Cerebellar cortex (tissue), 1 donor: Measurements from ENCODE around the gene CERT1.
A peak's percentile ranks its signal among the peaks of the same experiment; 100 is the strongest.
"Not testable (repeated sequence)": the region's sequence is repeated elsewhere in the genome, so short reads cannot be mapped to it uniquely, and the experiment has no call there.

Source experiments
- DNase-seq: peaks from one replicate; pipeline ENCODE4 v3.0.0-alpha.2; 2015; ENCODE audit warnings: low spot score

Gene CERT1

DNA sequence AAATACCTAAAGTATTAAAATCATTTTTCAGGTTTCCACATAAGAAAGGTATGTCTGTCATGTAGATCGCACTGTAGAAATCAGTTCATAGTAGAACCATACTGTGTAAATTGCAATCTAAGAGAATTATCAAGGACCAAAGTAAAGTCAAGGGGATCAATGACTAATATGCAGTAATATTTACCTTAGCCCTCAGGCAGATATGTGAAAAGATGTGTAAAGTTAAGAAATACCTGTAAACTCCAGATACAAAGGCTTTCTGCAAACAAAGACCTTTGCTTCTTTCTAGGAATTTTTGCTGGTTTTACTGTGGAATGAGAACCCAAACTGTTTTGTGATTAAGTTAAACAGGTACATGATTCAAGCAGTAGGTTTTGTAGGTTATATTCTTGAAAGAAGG lies 11.8 kb upstream of the CERT1 start:
- no peak for DNase-seq

DNA sequence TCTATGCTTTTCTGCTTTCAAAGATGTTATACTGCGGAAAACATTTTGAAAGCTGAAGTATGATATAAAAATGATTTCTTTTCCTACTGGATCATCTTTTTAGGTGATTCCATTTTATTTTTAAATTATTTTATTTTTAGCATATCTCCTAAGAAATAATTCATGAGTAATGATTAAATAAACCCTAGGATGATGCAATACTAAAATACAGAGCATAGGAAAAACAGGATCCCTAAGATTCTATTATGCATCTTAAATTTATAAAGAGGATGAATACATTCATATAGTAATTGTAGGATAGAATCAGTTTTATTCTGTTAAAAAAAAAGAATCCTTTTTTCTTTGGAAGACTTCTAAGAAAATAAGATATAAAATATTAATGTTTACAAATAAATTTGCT lies 11.1 kb upstream of the CERT1 start:
- DNase-seq, result no peak

DNA sequence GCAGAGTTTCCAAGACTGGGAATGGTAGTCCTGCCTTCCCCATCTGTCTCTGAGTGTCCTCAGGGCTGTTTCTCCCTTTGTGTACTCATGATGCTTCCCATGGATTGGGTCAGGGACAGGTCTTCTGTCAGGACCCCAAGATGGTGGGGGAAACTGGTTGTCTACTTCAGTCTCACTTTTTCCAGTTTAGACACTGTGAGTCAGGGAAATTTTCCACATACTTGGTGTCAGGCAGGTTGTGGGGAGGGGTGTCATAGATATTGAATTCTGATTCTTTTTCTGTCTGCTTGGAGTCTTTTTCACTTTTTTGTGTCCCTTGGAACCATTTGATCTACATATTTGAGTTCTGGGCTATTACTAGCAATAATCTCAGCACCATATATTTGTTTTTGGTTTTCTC lies 10.6 kb upstream of the CERT1 start:
- no peak for DNase-seq

DNA sequence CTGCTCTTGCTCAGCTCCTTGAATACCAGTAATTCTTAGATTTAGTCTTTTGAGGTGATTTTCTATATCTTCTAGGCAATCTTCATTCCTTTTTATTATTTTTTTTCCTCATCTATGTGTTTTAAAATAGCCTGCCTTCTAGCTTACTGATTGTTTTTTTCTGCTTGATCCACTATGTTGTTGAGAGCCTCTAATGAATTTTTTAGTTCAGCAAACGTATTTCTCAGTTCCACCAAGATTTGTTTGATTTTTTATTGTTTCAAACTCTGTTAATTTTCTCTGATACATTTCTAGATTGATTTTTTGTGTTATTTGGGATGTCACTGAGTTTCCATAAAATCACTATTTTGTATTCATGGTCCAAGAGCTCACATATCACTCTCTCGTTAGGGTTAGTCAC lies 9.8 kb upstream of the CERT1 start:
- no peak for DNase-seq

DNA sequence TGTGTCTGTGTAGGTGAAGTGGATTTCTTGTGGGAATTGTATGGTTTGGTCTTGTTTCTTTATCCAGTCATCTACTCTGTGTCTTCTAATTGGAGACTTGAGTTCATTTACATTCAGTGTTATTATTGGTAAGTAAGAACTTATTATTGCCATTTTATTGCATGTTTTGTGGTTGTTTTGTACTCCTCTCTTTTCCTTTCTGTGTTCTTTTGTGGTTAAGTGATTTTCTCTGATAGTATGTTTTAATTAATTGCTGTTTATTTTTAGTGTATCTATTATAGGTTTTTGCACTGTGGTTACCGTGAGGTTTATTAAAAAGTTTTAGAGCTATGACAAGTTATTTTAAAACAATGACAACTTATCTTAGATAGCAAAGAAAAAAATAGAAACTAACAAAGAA lies 8.3 kb upstream of the CERT1 start:
- DNase-seq, result no peak

DNA sequence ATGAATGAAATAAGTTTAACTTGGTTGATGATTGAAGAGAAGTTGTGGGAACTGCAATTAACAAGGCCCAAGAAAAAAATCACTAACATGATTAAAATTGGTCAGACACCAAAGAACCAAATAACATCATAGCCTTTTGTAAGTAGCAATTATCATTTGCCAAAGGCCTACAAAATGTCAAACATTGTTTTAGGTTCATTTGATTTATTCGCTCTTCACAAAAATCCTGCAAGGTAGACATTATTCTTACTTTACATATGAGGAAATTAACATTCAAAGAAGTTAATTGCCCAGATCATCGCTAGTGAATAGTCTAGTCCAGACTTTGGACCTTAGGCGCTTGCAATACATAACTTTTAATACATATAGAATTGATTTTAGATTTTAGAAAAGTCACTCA lies 2.9 kb upstream of the CERT1 start:
- no peak for DNase-seq

DNA sequence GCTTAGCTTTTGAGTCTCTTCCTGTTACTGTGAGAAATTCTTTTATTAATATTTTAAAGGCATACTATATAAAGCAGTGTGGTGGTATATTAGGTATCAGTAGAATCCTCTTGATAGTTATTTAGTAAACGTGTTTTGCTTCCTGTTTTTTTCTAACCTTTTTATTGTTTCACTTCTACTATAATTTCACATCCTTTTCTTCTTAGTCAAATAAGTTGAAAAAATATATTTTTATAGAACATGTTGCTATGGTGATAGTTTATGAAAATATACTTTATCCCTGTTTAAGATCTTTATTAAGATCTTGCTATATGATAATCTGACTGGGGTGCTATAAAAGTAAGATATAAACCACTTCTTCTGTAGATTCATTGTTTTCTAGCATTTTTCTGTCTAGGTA lies 2.4 kb upstream of the CERT1 start:
- DNase-seq, result no peak

DNA sequence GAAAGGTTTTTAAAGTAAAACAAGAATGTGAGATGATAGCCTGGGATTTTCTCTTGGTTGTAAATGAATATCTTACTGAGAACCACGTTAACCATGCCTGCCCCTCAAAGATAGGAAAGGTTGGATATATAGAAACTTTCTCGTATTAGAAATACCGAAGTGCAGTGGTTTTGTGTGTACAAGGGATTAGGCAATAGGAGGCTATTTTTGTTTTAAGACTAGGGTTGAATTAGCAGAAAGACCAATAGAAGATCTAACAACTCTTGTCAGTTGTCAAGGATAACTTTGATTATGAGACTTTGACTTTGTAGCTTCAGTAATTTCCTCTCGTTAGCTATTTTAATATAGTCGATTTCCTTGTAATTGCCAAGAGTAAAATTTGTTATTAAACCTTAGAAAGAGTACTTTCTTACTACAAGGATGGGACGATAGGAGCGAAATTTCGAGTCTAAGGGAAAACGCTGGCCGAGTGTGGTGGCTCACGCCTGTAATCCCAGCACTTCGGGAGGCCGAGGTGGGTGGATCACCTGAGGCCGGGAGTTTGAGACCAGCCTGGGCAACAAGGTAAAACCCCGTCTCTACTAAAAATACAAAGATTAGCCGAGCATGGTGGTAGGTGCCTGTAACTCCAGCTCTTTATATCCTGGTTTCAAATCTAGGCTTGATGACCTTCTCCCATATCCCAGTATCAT lies 1.1 kb upstream of the CERT1 start:
- no peak for DNase-seq

DNA sequence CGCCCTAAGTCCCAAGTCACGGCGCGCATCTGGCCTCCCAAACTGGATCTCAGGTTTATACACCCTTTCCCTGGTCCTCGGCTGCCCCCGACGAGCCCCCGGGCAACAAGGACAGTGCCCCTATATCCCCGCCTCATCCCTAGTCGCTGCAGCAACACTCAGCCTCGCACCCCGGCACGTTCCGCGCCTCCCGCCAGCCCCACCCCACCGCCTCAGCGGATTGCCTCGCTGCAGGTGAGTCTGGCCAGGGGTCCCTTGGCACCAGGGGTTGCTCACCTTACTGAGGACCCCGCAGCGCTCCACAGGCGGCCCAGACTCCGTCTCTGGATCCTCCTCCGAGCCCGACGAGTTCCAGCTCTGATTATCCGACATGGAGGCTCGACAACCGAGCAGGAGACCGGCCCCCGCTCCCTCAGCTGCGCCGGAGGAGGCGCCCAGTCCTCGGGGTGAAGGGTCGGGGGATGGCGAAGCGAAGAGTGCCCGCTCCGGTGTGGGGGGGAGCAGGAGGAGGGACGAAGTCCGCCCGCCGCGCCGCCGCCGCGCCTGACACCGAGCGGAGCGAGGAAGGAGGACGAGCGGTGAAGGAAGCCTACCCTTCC lies 494 bp downstream of the CERT1 start:
- DNase-seq, result no peak

DNA sequence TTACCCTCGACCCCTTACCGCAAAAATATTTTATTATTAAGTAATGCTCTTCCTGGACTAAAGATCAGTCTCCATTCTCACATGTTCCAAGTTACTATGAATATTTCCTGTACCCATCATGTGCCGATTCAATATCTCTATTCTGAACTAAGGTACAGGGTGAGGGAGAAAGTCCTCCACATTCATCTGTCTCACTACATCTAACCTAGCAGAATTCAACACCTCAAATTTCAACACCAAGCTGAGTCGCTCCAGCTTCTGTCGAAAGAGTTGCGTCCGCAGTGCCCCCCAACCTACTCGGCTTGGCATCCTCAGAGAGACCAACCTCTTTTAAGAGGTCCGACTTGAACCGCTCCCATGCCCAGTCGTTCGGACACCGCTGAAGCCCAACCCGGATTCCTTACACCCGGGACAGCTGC lies 1.0 kb downstream of the CERT1 start:
- peak; percentile 26 for DNase-seq

DNA sequence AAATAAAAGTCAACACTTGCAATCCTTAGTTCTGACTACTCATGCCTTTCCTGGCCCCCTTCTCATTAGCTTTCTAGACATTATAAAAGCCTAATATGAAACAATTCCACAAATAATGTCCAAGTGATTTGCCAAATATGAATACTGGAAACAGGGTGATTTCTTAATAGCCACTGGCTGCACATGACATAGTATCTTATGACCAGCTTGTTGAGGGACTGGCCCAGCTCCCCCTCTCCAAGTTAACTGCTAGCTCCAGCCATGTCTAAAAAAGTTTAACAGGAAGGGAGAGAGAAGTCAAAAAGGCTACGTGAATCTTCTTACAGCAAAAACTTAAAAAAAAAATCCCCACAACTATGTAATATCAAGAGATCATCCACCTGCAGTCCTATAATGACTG lies 1.5 kb downstream of the CERT1 start:
- DNase-seq, result peak; percentile 16

DNA sequence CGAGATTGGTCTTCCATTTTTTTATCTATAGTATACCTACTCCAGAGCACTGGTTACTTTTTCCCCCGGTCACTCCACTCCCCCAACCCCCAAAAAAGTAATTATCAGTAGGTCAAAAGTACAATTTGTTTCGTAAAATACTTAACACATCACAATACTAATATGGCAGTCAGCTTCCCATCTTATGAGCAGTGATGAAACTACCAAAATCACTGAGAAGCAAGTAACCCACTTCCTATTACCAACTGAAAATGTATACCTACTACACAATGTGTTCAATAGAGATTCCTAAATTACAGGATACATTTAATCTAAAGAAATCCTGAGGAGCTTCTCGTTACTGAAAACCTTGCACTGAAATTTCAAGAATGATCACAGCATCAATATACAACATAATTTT lies 1.9 kb downstream of the CERT1 start:
- no peak for DNase-seq

DNA sequence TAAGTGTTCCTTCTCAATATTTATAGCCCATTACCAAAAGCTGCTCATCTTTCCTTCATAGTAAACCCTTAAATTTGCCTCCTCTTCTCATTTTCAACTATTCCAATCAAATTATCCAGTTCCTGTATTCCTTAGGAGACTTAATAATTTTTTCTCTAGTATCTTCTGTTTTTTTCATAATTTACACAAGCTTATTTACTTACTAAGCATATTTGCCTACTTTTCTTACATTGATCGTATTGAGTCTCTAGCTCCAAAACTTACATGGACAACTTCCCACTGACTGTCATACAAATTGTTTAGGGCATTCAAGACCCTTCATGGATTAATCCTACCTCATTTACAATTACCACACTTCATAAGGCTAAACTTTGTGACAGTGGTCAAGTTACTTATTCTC lies 3.6 kb downstream of the CERT1 start:
- no peak for DNase-seq

DNA sequence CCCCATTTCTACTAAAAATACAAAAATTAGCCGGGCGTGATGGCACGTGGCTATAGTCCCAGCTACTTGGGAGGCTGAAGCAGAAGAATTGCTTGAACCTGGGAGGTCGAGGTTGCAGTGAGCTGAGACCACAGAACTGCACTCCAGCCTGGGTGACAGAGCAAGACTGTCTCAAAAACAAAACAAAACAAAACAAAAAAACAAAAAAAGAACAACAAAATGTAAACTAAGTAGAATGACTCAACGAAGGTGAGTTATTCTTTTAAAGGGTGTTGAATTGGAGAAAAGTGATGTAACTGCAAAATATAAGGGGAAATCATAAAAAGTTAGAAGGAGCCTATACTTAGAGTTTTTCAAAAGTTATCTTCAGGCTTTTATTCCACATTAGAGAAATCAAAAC lies 6.3 kb downstream of the CERT1 start:
- DNase-seq, result not testable (repeated sequence)

DNA sequence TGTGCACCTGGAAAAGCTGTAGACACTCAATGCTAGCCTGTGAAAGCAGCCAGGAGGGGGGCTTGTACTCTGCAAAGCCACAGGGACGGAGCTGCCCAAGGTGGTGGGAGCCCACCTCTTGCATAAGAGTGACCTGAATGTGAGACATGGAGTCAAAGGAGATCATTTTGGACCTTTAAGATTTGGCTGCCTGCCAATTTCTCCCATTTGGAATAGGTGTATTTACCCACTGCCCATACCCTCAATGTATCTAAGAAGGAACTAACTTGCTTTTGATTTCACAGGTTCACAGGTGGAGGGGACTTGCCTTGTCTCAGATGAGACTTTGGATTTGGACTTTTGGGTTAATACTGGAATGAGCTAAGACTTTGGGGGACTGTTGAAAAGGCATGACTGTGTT lies 12.6 kb downstream of the CERT1 start:
- DNase-seq, result not testable (repeated sequence)

DNA sequence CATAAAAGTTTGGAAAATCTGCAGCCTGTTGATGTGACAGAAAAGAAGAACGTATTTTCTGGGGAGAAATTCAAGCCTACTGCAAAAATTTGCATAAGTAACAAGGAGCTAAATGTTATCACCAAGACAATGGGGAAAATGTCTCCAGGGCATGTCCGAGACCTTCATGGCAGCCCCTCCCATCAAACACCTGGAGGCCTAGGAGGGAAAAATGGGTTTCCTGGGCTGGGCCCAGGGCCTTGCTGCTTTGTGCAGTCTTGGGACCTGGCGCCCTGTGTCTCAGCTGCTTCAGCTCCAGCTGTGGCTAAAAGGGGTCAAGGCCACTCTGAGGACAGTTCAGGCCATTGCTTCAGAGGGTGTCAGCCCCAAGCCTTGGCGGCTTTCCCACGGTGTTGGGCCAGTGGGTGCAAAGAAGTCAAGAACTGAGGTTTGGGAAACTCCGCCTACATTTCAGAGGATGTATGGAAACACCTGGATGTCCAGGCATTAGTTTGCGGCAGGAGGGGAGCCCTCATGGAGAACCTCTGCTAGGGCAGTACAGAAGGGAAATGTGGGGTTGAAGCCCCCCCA lies 13.1 kb downstream of the CERT1 start:
- DNase-seq, result no peak

DNA sequence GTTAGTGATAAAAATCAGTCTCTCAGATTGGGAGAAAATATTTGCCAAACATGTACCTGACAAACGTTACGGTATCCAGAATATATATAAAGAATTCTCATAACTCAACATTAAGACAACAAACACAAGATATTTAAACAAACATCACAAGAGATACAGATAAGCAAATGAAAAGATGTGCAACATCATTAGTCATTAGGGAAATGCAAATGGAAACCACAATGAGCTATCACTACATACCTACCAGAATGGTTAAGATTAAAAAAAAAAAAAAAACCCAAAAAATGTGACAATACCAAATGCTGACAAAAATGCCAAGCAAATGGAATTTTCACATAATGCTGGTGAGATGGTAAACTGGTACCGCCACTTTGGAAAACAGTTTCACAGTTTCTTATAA lies 15.4 kb downstream of the CERT1 start:
- no peak for DNase-seq

DNA sequence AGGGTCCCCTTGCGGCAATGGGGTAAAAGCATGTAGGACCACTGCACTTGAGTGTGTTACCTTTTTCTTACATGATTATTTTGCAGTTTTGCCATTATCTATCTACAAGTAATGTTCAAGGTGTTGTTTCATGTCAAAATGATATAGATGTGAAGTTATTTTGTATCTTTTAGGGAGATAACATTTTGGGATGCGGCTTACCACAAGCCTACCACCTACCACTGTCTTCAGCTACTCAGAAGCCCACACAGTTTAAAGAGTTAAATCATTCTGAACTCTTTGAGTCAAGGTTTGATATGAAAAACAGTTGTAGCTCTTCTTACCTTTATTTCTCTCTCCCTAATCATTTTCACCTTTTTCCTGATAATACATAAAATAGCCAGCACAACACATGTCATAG lies 19.8 kb downstream of the CERT1 start:
- no peak for DNase-seq

DNA sequence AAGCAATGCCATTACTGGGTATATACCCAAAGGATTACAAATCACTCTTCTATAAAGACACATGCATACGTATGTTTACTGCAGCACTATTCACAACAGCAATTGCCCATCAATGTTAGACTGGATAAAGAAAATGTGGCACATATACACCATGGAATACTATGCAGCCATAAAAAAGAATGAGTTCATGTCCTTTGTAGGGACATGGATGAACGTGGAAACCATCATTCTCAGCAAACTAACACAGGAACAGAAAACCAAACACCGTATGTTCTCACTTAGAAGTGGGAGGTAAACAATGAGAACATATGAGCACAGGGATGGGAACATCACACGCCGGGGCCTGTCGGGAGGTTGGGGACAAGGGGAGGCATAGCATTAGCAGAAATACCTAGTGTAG lies 21.6 kb downstream of the CERT1 start:
- not testable (repeated sequence) for DNase-seq

DNA sequence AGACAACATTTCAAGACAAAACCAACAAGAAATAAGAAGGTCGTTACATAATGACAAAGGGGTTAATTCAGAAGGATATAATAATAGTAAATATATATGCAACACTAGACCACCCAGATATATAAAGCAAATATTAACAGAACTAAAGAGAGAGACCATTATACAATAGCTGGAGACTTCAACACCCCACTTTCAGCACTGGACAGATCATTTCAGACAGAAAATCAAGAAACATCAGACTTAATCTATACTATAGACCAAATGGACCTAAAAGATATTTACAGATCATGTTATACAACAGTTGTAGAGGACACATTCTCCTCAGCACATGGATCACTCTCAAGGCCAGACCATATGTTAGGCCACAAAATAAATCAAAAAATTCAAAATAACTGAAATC lies 26.8 kb downstream of the CERT1 start:
- DNase-seq, result no peak

DNA sequence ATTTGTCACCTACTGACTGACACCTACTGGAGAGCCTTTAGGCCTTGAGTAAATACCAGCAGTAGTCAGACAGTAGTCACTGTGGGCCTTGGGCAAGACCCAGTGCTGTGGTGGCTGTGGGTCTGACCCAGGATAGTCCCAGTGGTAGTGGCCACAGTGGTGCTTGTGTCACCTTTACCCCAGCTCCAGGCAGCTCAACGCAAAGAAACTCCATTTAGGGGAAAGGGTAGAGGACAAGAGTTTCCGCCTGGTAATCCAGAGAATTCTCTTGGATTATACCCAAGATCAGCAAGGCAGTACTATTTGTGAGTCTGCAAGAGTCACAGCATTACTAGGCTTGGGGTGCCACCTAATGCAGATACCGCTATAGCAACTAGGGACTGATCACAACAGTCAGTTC lies 28.9 kb downstream of the CERT1 start:
- DNase-seq, result no peak

DNA sequence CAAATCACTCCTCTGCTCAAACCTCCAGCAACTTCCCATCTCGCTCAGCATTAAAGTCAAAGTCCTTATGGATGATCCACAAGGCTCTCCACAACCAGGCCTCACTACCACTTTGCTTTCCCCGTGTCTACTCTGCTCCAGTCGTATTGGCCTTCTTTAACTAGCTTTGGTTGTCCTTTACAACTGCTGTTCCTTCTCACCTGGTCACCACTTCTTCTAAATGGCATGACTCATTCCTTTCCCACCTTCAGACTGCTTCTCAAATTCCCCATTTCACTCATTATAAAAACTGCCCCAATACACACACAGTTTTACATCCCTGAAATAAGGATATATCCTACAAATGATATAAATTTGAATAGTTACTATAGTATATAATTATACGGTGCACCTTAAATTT lies 30.4 kb downstream of the CERT1 start:
- no peak for DNase-seq

DNA sequence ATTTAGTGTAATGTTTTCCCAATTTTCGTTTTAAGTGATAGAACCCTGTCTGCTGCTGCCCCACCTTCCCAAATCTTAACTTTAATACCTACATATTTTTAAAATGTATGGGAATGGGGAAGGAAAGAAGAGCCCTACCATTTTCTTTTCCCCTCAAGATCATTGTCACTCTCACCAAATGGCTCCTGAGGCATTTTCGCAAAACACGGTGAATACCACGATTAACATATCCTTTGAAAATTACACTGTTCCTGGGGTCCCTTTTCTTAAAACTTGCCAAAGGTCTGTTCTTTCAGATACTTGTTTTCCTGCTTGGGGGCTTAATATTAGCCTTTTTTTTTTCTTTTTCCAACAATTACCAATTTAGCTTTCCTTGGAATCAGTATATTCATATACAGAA lies 36.1 kb downstream of the CERT1 start:
- DNase-seq, result no peak

DNA sequence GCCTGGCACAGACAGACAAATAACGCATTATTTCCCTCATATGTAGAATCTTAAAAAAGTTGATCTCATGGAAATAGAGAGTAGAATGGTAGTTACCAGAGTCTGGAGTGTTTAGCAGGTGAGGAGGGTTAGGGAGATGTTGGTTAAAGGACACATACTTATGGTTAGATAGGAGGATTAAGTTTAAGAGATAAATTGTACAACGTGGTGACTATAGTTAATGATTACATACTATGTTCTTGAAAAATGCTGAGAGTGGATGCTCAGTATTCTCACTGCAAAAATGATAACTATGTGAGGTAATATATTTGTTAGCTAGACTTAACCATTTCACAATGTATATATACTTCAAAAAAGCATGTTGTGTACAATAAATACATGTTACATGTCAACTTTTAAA lies 38.0 kb downstream of the CERT1 start:
- DNase-seq, result no peak
